MM.1S (cell line): ENCODE results near the gene GABARAPL1.

Experiments used
- CTCF ChIP-seq: fragments of 300-600 bp; sonication (generic); IDR thresholded peaks from 2 replicates; pipeline ENCODE4 v1.5.1; 2016; ENCODE audit warnings: antibody characterized with exemption, low read length, mixed read lengths
- EZH2 ChIP-seq: fragments of 300-600 bp; sonication (generic); optimal IDR thresholded peaks from 2 replicates; pipeline ENCODE3; 2017; ENCODE audit warnings: low read depth, mild to moderate bottlenecking, antibody characterized with exemption, low read length, mixed read lengths
- EZH2phosphoT487 ChIP-seq: fragments of 300-600 bp; sonication (generic); IDR thresholded peaks from 2 replicates; pipeline ENCODE4 v1.6.1; 2018; ENCODE audit warnings: antibody characterized with exemption, low read length

DNA sequence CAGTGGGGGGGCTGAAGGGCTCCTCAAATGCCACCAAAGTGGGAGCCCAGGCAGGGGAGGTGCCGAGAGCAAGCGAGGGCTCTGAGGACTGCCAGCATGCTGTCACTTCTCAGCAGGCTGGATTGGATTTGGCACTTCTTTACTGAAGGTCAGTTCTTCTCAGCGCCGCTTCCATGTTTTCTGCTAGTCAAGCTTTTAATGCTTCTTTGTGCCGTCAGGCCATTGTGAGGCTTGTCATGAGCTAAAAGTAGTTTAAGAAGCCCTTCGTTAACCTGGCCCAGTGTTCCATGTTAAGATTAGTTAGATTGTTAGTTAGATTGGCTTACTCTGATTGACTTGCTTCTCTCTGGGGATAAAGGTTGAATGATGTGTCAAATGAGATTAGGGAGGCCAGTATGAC, 13.4 kb downstream of the GABARAPL1 start:
- TF ChIP-seq CTCF (no peak), EZH2phosphoT487 (no peak), EZH2 (no peak)
